Measurements from ENCODE around the gene IL1RAP. TPM values are rescaled to one million over a fixed set of nuclear protein-coding genes. Genes with fewer than 3 reads are reported as not detected.

IL1RAP gene
- total and polyA plus RNA-seq, 2 donors (not counting 3 experiments of a cell fraction or from before 2014, with no cell fraction given): 4.3 to 9.2 TPM

DNA sequence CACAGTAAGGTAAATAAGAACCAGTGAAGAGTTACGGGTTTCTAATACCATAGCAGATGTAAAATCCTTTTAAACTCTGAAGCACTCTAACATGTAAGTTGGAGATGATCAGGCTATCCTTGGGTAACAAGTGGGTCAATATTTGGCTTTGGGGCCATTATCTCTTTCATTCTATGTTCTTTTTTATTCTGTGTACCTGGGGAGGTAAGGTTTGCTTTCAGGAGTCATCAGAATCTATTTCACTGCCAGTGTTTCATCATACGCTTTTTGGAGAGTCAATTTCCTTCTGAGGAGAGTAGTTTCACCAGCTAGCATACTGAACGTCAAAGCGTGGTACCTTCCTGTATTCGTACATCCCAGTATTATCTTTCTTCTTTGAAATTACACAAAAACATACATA lies 182.1 kb downstream of the IL1RAP start:
- Histone ChIP-seq H3K27ac (ENCODE audit: insufficient read depth, low read depth, low read length) (no peak overlapping the region), H3K9me1 (replicated peaks; ENCODE audit: control insufficient read depth, extremely low read depth, insufficient read depth, low read length) (no peaks in the 10 kb centered on the region), H3K79me2 (ENCODE audit: control insufficient read depth, insufficient read depth, low read length) (no peaks in the 10 kb centered on the region), H3K4me1 (ENCODE audit: control insufficient read depth, extremely low read depth, insufficient read depth, low read length) (no peaks in the 10 kb centered on the region), H3K9ac (replicated peaks; ENCODE audit: extremely low read depth, insufficient read depth, low read length) (no peak overlapping the region), H3K4me2 (ENCODE audit: insufficient read depth, low read length) (no peak overlapping the region), H3K27me3 (ENCODE audit: control insufficient read depth in 2 of 2, insufficient read depth in 2 of 2, low read length in 2 of 2) (peaks cover 0 to 2% of the 10 kb centered on the region in 2 experiments), H4K20me1 (replicated peaks; ENCODE audit: control insufficient read depth, extremely low read depth, insufficient read depth, low read length) (no peaks in the 10 kb centered on the region), H3K9me3 (replicated peaks; ENCODE audit: control insufficient read depth, insufficient read depth, low read length) (no peaks in the 10 kb centered on the region), H2AFZ (ENCODE audit: low read depth, low read length) (no peak overlapping the region), H3K36me3 (ENCODE audit: control insufficient read depth in 2 of 2, extremely low read depth in 1 of 2, insufficient read depth in 2 of 2, low read length in 2 of 2) (no peaks in the 10 kb centered on the region), H3K4me3 (replicated peaks in 1 of 3; ENCODE audit: insufficient read depth in 1 of 3, low read depth in 1 of 3, low read length in 3 of 3) (no peak overlapping the region)
- DNase-seq (ENCODE audit: low read depth, low spot score): no peak
- ChIA-PET POLR2A (no interaction called here), CTCF (interaction anchor here (1.5 to 5.0 kb wide), 9 partner anchors 20 to 734 kb away, joined by 5 to 63 read pairs (median 9); partner anchors contain the start of genes CLDN1 and IL1RAP)
- FAIRE-seq: no peak
- intact Hi-C loops (cut with micrococcal nuclease): loop anchor here (5.0 kb wide), 1 partner anchor 269 kb away; no protein-coding TSS in a partner anchor
- TF ChIP-seq, protein P1, sequence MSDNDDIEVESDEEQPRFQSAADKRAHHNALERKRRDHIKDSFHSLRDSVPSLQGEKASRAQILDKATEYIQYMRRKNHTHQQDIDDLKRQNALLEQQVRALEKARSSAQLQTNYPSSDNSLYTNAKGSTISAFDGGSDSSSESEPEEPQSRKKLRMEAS (IDR thresholded peaks at IDR 0.05; ENCODE audit: insufficient read depth, insufficient read length): no peak
- TF ChIP-seq POLR2A (IDR thresholded peaks at IDR 0.05; ENCODE audit: low read depth, low read length) (no peak), FOS (IDR thresholded peaks at IDR 0.05; ENCODE audit: borderline replicate concordance, insufficient read depth, low read length) (no peak), EZH2 (IDR thresholded peaks at IDR 0.05; ENCODE audit: borderline replicate concordance, low read depth, low read length, severe bottlenecking) (no peak), JUN (IDR thresholded peaks at IDR 0.05; ENCODE audit: borderline replicate concordance, insufficient read depth, insufficient read length, low read depth) (no peak), POLR2AphosphoS5 (IDR thresholded peaks at IDR 0.05; ENCODE audit: insufficient read depth, low read depth, low read length) (no peak)
- TF ChIP-seq, protein P2, sequence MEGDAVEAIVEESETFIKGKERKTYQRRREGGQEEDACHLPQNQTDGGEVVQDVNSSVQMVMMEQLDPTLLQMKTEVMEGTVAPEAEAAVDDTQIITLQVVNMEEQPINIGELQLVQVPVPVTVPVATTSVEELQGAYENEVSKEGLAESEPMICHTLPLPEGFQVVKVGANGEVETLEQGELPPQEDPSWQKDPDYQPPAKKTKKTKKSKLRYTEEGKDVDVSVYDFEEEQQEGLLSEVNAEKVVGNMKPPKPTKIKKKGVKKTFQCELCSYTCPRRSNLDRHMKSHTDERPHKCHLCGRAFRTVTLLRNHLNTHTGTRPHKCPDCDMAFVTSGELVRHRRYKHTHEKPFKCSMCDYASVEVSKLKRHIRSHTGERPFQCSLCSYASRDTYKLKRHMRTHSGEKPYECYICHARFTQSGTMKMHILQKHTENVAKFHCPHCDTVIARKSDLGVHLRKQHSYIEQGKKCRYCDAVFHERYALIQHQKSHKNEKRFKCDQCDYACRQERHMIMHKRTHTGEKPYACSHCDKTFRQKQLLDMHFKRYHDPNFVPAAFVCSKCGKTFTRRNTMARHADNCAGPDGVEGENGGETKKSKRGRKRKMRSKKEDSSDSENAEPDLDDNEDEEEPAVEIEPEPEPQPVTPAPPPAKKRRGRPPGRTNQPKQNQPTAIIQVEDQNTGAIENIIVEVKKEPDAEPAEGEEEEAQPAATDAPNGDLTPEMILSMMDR (IDR thresholded peaks at IDR 0.05; ENCODE audit: extremely low read depth in 1 of 2, insufficient read depth in 1 of 2, low read depth in 1 of 2, low read length in 2 of 2): no peak
- BruUV-seq (replicated peaks): no TSS peak
- dilution Hi-C loops (cut with MboI; ENCODE audit: extremely low pct_ligation_motif_present, low sequenced_read_pairs): no loop called here

Measured in endothelial cell of umbilical vein (primary cell).